D721Med (cell line): ENCODE results near the gene SEMA5B.

ENCODE experiments used
- DNase-seq: peaks from one replicate; pipeline ENCODE4 v3.0.0; 2011; ENCODE audit warnings: low spot score; ENCODE audit not compliant: insufficient read length
- FAIRE-seq: peaks from 2 replicates; lab custom pipeline; 2011; peaks lifted over from hg19 to GRCh38; lab: Jason Lieb, UNC
- TF ChIP-seq, protein P1 (sequence below): IDR thresholded peaks from 2 replicates; pipeline ENCODE4 v1.5.1; 2012; ENCODE audit warnings: mild to moderate bottlenecking, control low read depth; ENCODE audit not compliant: insufficient read depth; ENCODE audit errors: missing control alignments

SEMA5B gene

DNA sequence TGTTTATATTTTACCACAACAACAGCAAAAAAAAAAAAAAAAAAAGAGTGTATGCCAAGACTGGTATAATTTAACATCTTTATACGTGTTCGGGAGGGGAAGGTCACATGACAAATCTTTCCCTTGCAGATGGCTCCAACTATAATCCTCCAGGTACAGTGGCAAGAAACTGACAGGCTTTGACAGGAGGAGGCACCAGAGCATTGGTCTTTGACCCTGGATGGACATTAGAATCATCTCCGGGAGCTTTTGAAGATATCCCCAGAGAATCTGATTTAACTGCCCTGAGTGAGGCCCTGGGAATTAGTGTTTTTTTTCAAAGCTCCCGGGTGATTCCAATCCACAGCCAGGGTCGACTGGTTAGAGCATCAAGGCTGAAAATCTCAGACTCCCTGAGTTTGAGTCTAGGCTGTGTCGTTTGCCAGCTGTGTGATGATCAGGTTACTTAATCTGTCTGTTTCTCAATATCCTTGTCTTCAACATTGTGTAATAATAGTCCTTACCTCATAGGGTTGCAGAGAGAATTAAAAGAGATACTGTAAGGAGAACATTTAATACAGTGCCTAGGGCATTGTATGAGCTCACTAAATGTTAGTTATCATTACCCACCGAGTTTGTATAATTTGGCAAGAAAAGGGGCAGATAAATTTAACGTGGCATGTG is 8.9 kb upstream of the SEMA5B start:
- DNase-seq (no peak), FAIRE-seq (peak; percentile 11)
- TF ChIP-seq, protein P1, sequence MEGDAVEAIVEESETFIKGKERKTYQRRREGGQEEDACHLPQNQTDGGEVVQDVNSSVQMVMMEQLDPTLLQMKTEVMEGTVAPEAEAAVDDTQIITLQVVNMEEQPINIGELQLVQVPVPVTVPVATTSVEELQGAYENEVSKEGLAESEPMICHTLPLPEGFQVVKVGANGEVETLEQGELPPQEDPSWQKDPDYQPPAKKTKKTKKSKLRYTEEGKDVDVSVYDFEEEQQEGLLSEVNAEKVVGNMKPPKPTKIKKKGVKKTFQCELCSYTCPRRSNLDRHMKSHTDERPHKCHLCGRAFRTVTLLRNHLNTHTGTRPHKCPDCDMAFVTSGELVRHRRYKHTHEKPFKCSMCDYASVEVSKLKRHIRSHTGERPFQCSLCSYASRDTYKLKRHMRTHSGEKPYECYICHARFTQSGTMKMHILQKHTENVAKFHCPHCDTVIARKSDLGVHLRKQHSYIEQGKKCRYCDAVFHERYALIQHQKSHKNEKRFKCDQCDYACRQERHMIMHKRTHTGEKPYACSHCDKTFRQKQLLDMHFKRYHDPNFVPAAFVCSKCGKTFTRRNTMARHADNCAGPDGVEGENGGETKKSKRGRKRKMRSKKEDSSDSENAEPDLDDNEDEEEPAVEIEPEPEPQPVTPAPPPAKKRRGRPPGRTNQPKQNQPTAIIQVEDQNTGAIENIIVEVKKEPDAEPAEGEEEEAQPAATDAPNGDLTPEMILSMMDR, result peak; percentile 25

DNA sequence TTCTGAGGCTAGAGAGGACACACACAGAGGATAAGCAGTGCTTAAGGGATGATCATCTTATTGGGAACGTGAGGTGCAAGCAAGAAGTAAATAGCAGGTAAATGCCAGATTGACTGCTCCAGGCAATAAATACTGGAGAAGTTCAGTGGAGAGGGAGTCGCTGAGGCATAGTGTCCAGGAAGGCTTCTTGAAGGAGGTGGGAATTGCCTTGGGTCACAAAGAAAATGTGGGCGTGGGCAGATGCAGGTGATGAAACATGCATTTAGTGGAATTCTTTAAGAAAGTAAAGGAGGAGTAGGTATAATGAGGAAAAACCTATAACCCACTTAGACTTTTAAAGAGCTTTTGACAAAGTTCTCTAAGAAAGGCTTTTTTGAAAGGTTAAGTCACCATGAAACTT is 7.4 kb upstream of the SEMA5B start:
- DNase-seq, result no peak
- no peak for FAIRE-seq

DNA sequence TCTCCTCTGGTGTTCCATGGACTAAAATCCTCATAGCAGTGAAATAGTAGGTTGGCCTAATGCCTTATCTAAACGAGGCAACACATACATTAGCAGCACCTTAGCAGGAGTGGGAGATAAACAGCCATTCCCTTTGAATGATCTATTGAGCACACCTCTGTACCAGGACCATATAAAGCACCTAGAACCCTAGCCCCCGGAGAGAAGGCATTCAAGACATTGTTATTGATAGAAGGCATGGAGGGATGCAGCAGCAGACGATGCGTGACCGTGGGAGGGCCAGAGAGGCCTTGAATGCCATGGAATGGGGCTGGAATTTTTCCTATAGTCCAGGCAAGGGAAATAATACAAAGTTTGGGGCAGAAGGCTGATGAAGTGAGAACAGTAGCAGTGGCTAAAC is 6.6 kb upstream of the SEMA5B start:
- no peak for DNase-seq
- no peak for FAIRE-seq
- TF ChIP-seq, protein P1, result no peak

More for the DNA sequence above, 7.4 kb upstream of the SEMA5B start:
- TF ChIP-seq, protein P1, result no peak

DNA sequence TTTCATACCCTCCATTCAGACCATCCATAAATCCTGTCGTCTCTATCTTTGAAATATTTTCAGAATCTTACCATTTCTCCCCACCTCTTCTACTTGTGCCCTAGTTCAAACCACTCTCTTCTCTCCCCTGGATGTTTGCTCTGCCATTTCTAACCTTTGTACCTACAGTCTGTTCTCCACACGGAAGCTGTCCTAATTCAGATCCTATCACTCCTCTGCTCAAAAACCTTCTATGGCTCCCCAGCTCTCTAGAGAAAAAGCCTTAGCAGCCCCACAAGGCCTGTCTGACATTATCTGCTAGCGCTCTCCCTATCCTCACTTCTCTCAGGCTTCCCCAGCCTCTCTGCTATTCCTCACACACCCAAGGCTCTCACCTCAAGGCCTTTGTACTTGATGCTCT is 4.5 kb upstream of the SEMA5B start:
- TF ChIP-seq, protein P1, result no peak
- DNase-seq, result no peak
- FAIRE-seq, result no peak

DNA sequence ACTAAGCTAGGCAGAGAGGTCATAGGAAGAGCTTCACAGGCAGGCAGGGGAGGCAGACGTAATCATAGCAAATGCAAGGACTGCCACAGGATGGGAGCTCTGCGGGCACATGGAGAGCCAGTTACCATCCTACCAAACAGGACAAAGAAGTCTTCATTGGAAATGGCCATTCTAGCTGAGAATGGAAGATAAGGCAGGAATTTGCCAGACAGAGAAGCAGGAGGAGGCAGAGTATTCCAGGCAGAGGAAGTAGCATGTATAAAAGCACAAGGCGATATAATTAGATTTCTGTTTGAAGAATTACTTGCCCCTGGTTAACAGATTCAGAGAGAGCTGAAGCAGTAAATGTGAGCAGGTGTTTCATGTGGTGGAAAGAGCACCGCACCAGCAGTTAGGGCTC is 3.5 kb upstream of the SEMA5B start:
- TF ChIP-seq, protein P1, result no peak
- no peak for DNase-seq
- FAIRE-seq, result no peak

DNA sequence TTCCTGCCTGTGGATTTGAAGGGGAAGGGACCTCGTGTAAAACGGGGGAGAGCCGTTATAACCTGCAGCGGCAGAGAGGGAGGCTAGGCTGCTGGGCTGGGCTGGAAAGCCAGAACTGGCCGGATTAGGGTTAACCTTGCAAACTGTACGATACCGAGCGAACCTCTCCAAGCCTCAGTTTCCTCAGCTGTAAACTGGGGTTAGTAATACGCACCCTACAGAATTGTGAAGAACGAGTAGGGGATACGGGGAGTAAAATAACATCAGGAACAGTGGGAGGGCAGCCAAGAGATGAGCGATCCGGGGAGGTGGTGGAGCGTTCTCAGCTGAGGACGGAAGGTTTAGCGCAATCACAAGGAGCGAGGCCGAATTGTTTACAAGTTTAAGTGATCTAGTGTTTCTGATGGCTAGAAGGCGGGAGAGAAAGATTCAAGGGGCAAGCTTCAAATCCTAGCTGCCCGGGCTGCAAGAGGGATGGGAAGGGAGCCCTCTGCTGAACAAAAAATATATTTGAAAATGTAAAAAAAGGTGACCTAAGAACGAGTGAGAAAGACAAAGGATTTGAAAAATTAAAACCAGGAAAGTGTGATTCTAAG is 768 bp upstream of the SEMA5B start:
- peak; percentile 67 for DNase-seq
- TF ChIP-seq, protein P1, result peak; percentile 62
- FAIRE-seq, result no peak
